NCI-H1048 (cell line): ENCODE results near the gene TBK1.
A peak's percentile ranks its signal among the peaks of the same experiment; 100 is the strongest.

ENCODE experiments used
- DNase-seq: peaks from one replicate; lab custom pipeline; 2025; lab: John Stamatoyannopoulos, UW

The TBK1 gene

DNA sequence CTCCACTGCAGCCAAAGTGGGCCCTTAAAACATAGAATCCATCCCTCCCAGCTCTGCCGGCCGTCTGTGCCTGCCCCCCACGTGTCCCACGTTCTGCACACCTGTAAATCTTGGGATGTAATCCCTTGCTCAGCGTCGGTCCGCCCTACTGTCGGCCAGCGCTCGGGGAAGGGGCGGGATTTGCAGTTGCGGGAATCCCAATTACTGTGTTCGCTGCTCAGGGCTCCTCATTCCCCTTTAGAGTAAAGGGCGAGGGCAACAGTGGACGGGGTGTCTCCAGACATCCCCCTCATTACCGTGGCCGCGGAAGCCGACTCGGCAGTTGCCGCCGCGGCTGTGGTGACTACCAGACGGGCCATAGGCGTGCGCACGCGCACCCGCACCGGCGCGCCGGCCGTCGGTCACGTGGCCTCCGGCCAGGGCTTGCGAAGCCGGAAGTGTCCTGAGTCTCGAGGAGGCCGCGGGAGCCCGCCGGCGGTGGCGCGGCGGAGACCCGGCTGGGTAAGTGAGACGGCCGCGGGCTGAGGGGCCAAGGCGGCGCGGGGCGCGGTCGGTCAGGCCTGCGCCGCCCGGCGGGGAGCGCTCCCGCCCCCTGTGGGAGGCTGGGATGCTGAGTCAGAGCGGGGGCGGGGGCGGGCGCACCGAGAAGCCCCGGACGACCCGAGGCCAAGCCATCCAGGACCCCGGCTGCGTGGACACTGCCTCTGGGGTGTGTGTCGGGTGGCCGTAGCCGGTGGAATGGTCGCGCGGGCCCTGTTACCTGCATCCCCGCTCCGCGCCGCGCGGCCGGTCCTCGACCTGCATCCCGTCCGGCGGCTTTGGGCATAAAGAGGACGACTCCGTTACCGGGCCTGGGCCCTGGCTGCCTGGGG is at the start of gene TBK1:
TBK1 (plus strand) TSS at position 434 of the 872 bp plus-strand sequence. CDS start 3,751 bp downstream, outside the sequence.
- peak; percentile 37 for DNase-seq

DNA sequence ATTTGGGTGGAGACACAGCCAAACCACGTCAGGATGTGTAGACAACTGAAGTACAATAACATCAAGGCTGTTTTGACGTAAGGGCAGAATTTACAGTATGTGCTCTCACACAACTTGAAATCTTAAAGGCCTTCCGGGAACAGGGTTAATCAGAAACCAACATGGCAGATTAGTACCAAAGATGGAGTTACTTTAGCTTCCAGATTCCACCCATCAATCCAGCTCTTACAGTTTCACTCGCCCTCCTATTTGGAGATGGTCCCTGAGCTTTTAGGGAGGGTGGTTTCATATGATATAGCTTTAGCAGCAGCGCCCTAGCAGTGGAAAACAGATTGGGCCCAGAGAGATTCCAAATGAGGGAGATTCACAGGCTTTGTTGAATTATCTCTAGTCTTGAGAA is 49.7 kb upstream of the TBK1 start:
- no peak for DNase-seq

DNA sequence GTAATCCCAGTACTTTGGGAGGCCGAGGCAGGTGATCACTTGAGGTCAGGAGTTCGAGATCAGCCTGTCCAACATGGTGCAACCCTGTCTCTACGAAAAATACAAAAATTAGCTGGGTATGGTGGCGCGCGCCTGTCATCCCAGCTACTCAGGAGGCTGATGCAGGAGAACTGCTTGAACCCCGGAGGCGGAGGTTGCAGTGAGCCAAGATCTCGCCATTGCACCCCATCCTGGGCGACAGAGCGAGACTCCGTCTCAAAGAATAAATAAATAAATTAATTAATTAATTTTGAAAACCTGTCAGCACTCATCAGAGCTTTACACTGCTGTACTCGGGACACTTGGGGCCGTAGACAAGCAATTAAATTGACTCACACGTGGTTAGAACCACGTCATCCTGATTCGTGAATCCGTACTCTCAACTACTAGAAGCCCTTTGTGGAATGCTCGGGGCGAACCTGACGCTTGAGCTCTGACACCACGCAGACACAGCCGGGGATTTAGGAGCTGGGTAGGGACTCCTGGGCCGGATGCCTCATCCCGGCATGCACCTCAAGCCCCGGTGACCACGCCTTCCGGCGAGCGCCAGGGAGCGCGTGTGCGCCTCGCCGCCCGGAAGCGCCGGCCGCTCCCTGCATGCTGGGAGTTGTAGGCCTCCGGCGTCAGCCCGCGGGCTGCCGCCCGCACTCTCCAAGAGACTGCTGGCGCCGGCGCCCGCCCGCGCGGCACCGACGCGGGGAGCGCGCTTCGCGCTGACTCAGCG is 48.0 kb upstream of the TBK1 start, which contains the start of gene XPOT:
XPOT (plus strand) TSS at position 686 of the 763 bp plus-strand sequence. CDS start 5,644 bp downstream, outside the sequence.
- DNase-seq = peak; percentile 90

DNA sequence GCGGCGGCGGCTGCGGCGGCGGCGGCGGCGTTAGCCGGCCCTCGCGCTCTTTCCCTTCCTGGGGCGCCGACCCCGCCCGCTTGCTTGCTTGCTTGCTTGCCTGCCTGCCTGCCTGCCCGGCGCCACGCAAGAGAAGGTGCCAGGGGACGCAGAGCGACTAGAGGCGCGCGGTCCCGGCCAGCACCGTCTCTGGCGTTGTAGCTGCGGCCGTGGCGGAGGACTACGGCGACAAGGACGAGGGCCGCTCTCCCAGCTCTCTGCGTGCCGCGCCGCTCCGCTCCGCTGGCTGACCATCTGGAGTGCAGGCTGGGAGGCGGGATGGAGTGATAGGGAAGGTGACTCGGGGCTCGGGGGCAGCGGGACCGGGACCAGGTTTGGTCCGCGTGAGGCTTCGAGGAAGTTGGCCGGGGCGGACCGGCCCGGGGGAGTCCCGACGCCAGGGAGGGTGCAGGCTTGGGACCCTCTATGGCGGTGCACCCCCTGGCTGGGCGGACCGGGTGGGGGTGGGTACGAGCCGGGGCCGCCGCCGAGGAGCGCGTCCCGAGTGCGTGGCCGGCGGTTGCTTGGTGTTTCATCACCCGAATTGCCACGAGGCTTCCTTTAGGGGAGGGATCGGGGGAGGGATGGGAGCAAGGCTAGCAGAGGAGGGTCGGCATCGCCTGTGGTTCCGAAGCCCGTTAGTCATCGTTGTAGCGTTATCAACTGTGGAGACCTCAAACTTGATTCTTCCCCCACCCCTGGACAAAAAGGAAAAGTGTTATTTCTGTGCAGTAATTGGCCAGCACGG is 47.3 kb upstream of the TBK1 start:
- no peak for DNase-seq

DNA sequence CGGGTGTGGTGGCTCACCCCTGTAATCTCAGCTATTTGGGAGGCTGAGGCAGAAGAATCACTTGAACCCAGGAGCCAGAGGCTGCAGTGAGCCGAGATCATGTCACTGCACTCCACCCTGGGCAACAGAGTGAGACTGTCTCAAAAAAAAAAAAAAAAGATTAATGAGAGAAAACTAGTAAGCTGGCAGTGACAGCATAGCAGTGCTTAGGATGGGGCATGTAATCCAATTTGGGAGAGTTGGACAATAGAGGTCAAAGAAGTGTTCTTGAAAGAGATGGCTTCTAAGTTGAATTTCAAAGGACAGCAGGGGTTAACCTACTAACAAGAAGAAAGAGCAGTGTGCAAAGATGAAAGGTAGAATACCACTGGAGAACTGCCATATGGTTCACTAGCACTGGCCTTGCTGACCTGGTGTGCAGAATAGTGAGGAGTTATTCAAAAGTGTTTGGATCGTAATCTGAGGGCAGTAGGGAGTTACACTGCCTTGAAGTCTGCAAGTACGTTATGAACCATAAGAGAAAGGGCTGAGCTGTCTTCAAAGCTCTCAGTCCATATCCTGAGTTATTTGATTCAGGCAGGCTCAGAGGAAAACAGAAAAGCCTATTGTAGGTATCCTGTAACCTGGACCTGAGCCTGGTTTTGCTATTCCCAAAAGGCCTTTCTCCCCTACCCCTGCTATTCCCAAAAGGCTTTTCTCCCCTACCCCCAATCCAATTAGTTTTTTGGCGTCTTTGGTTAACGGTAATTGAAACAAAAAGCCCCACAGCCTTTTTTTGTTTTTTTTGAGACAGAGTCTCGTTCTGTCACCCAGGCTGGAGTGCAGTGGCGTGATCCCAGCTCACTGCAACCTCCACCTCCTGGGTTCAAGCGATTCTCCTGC is 44.3 kb upstream of the TBK1 start:
- DNase-seq = no peak

DNA sequence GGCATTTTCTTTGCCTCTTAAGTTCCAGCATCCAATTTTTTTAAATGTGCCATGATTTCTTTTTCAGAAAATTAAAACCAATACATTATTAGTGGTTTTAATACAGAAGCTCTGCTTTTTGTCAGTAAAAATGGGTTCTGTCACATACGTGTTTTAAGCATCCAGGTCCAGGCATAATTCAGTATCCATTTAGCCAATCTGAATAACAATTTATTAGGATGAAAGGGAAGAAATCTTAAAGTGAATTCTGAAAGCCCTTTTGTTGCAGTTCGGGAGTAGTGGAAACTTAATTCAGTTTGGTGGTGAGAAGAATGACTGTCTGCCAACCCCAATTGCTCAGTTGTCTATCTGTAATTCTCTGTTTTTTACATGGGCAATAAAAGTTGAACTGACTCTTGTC is 40.5 kb upstream of the TBK1 start:
- DNase-seq = no peak

DNA sequence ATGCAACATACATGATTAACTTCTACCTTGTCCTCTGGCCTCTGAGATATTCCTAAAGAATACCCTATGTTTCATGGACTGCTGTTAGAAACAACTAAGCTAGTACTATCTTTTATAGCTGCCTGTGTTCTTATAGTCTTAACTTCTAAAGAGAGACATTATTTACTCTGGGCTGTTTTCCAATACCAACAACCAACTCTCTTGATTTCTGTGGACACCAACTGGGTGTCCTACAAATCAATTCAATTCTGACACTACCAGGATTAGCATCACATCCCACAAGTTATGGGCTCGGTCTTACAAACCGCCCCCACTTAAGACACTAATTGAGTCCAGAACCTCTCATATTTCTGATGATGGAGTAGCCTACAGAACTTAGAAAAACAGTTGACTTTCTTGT is 39.5 kb upstream of the TBK1 start:
- DNase-seq = no peak

DNA sequence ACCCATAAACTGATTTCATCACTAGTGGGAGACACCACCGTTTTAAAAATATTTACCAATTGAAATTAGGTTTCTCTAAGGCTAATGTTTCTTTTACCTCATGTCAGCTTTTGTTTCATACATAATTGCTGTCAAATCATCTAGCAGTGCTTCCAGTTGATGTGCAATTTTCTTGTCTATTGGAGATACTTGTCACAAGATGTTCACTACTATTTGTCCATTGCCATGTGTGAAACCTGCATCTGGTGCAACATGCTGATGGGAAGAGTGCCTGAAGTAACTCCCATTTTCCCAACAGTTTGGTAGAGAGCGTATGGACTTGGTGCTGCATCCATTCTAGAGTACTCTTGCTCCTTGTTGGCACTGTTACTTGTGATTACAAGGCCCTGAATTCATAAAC is 38.0 kb upstream of the TBK1 start:
- DNase-seq = no peak

DNA sequence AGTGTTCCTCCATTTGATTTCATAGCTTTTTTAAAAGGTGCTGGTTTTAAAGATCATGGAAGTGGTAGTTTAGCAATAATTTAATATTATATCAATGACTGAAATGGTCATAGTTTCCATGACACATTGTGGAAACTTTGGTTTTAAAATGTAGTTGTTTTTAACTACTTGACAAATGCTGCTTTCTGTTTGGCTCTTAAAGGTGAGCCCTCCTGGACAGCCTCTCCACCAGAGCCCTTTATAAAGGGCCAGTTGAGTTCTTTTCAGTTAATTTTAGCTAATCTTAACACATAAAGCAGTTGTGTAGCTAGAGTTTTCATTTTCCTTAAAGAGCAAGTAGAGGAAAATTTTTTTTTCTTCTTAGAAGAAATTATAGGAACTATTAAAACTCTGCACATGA is 33.7 kb upstream of the TBK1 start:
- no peak for DNase-seq

DNA sequence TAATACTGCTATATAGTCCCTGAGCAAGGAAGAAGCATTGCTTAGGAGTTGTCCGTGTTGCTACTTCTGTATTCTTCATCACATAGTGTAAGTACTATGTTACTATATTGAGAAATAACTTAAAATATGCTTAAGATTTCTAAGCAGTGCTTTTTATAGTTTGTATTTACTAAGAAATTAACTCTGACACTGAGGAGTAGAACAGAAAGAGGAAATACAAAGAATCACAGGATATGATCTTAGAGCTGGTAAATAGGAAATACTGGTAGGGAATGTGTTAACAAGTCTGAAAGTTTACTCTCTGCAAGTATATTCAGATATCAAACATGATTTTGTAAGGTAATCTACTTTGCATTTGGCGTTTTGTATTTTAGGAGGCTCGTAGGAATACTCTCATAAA is 32.2 kb upstream of the TBK1 start:
- no peak for DNase-seq

DNA sequence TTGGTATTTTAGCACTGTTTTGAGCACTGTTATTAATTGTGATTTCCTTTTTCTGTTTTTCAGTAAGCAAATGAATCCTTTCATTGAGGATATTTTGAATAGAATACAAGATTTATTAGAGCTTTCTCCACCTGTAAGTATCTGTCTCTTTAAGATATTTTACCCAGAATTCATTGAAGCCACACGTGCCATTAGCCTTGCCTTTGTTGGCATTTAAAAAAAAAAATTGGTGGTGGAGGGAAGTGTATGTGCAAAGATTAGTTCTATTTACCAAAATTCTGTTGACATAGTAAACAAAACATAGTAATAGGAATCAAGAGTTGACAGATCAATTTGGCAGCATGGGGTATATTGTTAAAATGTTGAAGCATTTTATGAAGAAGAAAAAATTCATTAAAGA is 23.9 kb upstream of the TBK1 start:
- DNase-seq = no peak

DNA sequence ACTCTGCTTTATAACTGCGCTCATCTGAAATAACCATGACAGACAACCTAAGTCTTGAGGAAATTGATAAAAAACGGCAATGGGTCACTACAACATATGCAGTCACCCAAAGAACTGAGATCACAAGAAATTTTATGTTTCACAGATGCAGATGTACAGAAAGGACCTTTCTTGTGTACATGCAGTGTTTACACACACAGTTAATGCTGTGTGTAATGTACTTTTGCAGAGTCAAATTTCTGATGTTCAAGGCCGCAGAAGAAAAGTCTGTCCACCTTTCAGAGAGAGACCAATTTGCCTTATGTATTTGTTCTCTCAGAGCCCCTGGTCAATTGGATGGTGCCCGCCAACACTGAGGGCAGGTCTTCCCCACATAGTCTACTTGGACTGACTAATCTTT is 23.0 kb upstream of the TBK1 start:
- no peak for DNase-seq

DNA sequence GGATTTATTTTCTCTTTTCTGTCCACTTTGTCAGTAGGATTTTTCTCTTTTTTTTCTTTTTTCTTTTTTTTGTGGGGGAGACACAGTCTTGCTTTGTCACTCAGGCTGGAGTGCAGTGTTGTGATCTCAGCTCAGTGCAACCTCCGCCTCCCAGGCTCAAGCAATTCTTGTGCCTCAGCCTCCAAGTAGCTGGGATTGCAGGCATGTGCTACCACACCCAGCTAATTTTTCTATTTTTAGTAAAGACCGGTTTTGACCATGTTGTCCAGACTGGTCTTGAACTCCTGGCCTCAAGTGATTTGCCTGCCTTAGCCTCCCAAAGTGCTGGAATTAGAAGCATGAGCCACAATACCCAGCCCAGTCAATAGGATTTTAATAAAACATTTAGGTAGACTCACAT is 21.0 kb upstream of the TBK1 start:
- DNase-seq = no peak

DNA sequence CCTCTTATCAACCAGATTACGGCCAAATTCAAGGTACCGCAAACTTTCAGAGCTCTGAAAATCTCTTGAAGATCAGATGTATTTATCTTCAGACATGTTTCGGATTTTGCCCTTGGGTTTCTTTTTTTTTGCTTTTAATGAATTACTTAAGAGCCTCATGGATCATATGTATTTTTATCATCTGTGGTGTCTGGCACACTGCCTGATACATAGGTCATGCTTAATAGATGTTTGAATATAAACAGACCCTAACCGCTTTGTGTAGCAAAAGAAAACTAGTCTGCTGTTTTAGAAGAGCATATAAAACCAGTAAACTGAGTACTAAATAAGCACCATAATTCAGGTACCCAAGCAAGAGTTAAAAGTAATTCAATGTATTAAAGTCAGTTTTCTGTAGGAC is 20.1 kb upstream of the TBK1 start:
- DNase-seq = no peak

DNA sequence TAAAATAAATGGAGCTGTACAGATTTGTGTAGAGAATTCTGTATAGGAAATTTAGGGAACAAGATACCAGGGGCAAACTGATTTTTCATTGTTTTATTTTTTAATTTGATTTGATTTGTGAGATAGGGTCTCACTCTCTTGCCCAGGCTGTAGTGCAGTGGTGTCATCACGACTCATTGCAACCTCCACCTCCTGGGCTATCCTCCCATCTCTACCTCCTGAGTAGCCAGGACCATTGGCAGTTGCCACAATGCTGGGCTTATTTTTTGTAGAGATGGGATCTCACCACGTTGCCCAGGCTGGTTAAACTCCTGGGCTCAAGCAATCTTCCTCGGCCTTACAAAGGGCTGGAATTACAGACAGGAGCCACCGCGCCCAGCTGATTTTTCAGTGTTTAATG is 18.0 kb upstream of the TBK1 start:
- no peak for DNase-seq

DNA sequence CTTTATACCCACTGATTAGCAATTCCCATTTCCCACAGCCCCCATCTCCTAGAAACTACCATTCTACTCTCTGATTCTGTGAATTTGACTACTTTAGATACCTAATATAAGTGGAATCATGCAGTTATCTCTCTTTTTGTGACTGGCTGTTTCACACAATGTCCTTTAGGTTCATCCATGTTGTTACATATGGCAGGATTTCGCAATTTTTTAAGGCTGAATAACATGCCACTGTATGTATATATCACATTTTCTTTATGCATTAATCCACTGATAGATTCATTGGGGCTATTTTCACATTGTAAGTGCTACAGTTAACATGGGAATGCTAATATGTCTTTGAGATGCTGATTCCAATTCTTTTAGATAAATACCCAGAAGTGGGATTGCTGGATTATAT is 11.8 kb upstream of the TBK1 start:
- no peak for DNase-seq

DNA sequence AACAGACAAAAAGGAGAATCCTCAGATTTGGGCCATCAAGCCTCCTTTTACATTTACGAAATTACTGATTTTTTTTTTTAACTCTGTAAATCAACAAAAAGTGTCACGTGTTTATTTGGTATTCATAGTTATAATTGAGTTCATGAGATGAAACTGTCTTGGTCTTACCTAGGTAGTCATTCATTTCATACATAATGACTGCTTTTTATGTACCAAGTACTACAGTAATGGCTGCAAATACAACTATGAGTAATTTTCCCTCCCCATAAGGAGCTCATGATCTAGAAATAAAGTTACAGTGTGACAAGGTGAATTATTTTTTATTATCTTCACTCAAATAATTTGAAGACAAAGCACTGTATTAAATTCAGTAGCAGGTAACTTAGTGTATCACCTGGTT is 6.4 kb upstream of the TBK1 start:
- no peak for DNase-seq

DNA sequence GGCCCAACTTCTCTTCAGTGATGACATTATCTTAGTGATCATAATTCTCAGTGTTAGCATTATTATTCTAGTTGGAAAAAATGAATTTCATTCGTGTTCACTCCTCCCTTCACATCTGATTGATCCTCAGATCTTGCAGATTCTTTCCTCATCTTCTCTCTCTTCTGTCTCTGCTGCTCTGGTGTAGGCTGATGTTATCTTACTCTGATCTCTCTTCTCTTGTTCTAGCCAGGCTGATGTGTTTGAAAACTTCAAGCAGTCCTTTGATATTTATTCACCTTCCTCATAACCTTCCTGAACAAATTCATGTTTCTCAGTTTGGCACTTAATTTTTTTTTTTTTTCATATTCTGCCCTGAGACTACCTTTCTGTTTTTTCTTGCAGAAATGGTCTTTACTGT is 5.6 kb upstream of the TBK1 start:
- no peak for DNase-seq

DNA sequence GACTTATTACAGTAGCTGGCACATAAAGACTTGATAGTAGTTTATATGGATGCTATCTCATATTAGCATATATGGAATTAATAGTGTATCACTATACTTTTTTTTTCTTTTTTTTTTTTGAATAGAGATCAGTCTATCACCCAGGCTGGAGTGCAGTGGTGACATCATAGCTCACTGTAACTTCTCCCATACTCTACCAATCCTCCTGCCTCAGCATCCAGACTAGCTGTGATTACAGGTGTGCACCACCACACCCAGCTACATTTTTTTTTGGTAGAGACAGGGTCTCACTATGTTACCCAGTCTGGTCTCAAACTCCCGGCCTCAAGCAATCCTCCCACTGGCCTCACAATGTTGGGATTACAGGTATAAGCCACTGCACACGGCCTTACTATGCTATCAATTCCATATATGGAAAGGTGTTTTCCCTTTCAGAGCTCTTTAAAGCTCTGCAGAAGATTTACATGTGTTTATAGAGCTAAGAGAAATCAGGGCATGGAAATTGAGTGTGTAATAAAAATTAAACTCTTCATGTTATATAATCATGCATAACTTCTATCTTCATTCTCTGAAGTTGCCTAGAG is 1.8 kb upstream of the TBK1 start:
- no peak for DNase-seq

DNA sequence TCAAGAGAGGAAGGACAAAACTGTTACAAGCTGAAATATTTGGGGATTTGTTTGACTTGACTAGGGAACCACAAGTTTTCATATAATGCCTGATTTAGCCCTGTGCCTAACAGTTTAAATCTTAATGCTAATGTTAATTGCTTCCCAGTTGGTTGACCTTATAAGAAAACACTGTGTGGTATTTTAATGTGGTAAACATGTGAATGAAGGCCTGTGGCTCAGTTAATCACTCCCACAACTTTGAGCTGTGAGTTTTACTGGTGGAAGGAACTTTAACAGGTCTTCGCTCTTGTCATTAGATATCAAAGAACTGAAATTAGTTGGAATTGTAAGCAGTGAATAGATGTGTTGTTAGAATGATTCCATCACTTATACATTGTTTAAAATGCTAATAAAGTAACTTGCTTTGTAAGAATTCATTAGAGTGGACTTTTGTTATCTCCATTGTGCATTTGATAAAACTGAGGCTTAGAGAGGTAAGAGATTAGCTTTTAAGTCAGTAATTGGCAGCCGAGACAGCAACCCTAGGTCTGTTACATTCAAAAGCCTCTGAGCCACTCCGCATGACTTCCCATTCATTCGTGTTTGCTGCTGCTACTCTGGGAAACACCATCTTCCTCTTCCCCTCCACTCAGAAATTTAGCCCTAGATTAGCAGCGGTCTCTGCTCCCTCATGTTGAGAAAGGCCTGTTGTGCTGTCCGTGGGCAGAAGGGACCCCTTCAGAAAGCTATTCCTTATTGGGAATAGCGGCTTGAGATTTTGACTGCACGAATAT is 1.0 kb upstream of the TBK1 start:
- no peak for DNase-seq
